Calu3 (cell line): ENCODE measurements around the gene CLDN16. TPM values are rescaled to one million over a fixed set of nuclear protein-coding genes. Genes with fewer than 3 reads are reported as not detected.

Experiments used
- BruUV-seq: library from RNA; stranded (reverse); fragments of 400-500 nt; replicated peaks from 2 replicates; lab custom pipeline; 2021; lab: Mats Ljungman, UMichigan
- CTCF ChIA-PET: fragments of 300-600 bp; sonication (Branson Sonifier 250); formaldehyde crosslinking; loops from one replicate; lab custom pipeline; 2022; ENCODE audit warnings: antibody characterized with exemption; lab: Charles Lee
- DNase-seq: peaks from one replicate; pipeline ENCODE4 v3.0.0; 2022
- H3K27ac Mint-ChIP-seq: one replicate; pipeline ENCODE4 v1.8.0; 2022; ENCODE audit warnings: mixed read lengths; ENCODE audit not compliant: unreplicated experiment
- H3K27me3 Mint-ChIP-seq: one replicate; pipeline ENCODE4 v1.8.0; 2022; ENCODE audit warnings: mixed read lengths; ENCODE audit not compliant: unreplicated experiment
- H3K36me3 Mint-ChIP-seq: one replicate; pipeline ENCODE4 v1.8.0; 2022; ENCODE audit warnings: mild to moderate bottlenecking, moderate library complexity, mixed read lengths; ENCODE audit not compliant: insufficient read depth, unreplicated experiment
- H3K4me1 Mint-ChIP-seq: one replicate; pipeline ENCODE4 v1.8.0; 2022; ENCODE audit warnings: mild to moderate bottlenecking, low read depth, mixed read lengths; ENCODE audit not compliant: unreplicated experiment
- H3K4me3 Mint-ChIP-seq: one replicate; pipeline ENCODE4 v1.8.0; 2022; ENCODE audit warnings: mild to moderate bottlenecking, low read depth, moderate library complexity, mixed read lengths; ENCODE audit not compliant: unreplicated experiment
- H3K9me3 Mint-ChIP-seq: one replicate; pipeline ENCODE4 v1.8.0; 2022; ENCODE audit warnings: low read depth, mixed read lengths; ENCODE audit not compliant: unreplicated experiment
- intact Hi-C: fragments of 100-400 bp; cut with micrococcal nuclease; formaldehyde crosslinking; loops from one replicate; pipeline ENCODE4 v1.10.0; 2022; ENCODE audit not compliant: unreplicated experiment
- total RNA-seq: library from RNA; stranded (reverse); gene quantifications from 2 replicates; pipeline ENCODE4 v1.2.3, GENCODE V29; 2022
- TF ChIP-seq, protein P1 (sequence below): fragments of 200-600 bp; IDR thresholded peaks from one replicate; pipeline ENCODE4 v1.8.0; 2022; ENCODE audit warnings: antibody characterized with exemption; ENCODE audit not compliant: unreplicated experiment

CLDN16 gene
- total RNA-seq, 1 experiment from 2014 or later = 2.9 TPM

DNA sequence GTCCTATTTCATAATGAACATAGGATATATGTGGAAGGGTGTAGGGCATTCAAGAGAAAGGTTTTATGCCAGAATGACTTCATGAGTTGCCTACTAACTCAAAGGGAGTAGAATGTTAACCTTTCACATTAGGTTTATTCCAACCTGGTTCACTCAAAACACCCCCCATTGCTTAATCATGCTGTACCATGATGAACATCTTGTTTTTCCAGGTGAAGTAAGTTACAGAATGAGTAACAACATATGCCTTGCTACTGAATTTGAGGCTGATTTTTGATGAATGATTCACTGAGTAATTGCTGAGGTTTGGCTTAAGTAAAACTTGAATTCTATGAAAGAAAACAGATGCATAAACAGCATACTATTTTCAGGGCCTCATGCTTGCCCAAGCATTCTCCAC lies 5.9 kb upstream of the CLDN16 start:
- H3K27ac Mint-ChIP-seq = peak overlapping the region; percentile 45
- CTCF ChIA-PET = no interaction called here
- no peaks in the 10 kb centered on the region for H3K27me3 Mint-ChIP-seq
- intact Hi-C loops = no loop called here
- H3K4me1 Mint-ChIP-seq = peaks cover 74% of the 10 kb centered on the region
- no peak for DNase-seq
- H3K4me3 Mint-ChIP-seq = no peak overlapping the region
- BruUV-seq = no TSS peak
- peaks cover 2% of the 10 kb centered on the region for H3K9me3 Mint-ChIP-seq
- TF ChIP-seq, protein P1, sequence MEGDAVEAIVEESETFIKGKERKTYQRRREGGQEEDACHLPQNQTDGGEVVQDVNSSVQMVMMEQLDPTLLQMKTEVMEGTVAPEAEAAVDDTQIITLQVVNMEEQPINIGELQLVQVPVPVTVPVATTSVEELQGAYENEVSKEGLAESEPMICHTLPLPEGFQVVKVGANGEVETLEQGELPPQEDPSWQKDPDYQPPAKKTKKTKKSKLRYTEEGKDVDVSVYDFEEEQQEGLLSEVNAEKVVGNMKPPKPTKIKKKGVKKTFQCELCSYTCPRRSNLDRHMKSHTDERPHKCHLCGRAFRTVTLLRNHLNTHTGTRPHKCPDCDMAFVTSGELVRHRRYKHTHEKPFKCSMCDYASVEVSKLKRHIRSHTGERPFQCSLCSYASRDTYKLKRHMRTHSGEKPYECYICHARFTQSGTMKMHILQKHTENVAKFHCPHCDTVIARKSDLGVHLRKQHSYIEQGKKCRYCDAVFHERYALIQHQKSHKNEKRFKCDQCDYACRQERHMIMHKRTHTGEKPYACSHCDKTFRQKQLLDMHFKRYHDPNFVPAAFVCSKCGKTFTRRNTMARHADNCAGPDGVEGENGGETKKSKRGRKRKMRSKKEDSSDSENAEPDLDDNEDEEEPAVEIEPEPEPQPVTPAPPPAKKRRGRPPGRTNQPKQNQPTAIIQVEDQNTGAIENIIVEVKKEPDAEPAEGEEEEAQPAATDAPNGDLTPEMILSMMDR = no peak
- peaks cover 12% of the 10 kb centered on the region for H3K36me3 Mint-ChIP-seq

DNA sequence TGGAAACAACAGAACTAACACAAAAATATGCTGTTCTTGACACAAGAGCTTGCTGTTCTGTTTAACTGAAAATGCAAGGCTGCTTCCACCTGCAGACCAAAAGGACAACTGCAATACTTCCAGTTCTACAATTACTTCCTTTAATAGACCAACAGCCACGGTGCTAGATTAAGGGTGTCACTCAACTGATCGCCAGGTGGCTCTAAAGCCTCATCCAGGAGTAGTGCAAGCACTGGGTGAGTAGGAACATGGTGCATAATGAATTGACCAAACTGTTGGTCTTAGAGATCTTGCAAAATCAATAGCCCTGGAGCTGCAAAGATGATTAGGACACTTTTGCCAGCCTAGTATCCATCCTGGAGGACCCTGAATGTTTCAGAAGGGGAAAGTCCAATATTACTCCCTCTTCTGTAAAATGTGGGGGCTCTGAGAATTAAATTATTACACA lies 3.6 kb upstream of the CLDN16 start:
- H3K4me3 Mint-ChIP-seq = no peak overlapping the region
- CTCF ChIA-PET = interaction anchor here (0.6 to 3.0 kb wide), 41 partner anchors 9 to 423 kb away, joined by 3 to 71 read pairs (median 4); partner anchors contain the start of genes CLDN1, IL1RAP and P3H2
- H3K4me1 Mint-ChIP-seq = peaks cover 64% of the 10 kb centered on the region
- H3K27me3 Mint-ChIP-seq = no peaks in the 10 kb centered on the region
- TF ChIP-seq, protein P1 = peak; percentile 91
- BruUV-seq = no TSS peak
- H3K27ac Mint-ChIP-seq = peak overlapping the region; percentile 34
- H3K36me3 Mint-ChIP-seq = peaks cover 13% of the 10 kb centered on the region
- peak; percentile 89 for DNase-seq
- peaks cover 2% of the 10 kb centered on the region for H3K9me3 Mint-ChIP-seq
- intact Hi-C loops = loop anchor here (1.0 to 2.0 kb wide), 11 partner anchors 40 to 667 kb away; no protein-coding TSS in a partner anchor

DNA sequence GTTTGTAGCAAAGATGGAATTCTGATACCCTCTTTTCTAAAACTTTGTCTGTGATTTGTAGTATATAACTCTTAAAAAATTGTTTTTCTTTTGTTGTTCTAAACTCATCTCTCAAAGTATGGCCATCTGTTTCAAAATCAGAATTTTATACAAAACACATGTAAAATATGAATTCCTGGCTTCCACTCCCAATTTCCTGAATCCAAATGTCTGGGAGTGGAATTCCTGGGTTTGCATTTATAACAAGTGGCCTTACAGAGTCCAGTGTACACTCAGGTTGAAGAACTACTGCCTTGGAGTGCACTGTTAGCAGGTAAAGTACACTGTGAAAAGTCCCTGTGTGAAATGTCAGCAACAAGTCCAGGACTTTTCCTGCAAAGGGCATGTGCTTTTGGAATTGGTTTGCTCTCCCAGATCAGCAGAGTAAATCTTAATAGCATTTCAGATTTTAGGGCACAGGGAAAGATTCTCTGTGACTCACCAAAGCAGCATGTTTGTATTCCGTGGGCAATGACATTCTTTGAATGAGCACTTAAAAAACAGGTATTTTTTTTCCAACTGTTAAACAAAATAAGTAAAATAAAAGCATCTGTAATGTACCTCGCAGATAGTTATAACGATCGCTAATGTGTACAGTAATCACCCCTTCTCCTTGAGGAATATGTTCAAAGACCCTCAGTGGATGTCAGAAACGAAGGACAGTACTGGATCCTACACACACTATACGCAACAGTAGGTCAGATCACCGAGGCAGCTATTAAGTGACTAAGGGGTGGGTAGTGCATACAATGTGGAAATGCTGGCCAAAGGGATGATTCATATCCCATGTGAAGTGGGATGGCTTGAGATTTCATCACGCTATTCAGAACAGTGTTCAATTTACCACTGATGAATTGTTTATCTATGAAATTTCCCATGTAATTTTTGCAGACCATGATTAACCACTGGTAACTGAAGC lies 2.0 kb upstream of the CLDN16 start:
- BruUV-seq = TSS peak; percentile 98
- Mint-ChIP-seq H3K27me3 (no peaks in the 10 kb centered on the region), H3K36me3 (peaks cover 13% of the 10 kb centered on the region), H3K4me1 (peaks cover 54% of the 10 kb centered on the region), H3K27ac (peak overlapping the region; percentile 98), H3K9me3 (no peaks in the 10 kb centered on the region), H3K4me3 (peak overlapping the region; percentile 61)
- TF ChIP-seq, protein P1 = no peak
- intact Hi-C loops = loop anchor here (2.0 kb wide), 3 partner anchors 131 to 369 kb away; no protein-coding TSS in a partner anchor
- CTCF ChIA-PET = interaction anchor here (0.5 to 2.0 kb wide), 16 partner anchors 10 to 556 kb away, joined by 3 to 11 read pairs (median 4); partner anchors contain the start of genes CLDN1 and IL1RAP
- peak; percentile 76 for DNase-seq

DNA sequence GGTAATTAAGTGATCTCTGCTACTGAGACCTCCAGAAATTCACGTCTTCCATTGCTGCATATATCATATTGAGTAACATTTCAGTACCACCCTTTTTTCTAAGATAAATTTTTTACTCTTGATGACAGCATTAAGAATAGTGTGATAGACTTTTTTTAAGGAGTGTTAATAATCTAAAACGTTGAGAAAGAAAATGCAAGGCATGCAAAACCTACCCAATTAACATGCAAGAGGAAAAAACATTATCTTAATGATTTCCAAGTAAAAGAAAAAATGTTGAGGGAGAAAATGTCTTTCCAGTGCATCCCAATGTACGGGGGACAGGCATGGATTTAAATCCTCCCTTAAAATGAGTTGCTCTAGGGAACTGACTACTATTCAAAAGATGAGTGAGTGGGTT lies 740 bp downstream of the CLDN16 start:
- H3K4me3 Mint-ChIP-seq = no peak overlapping the region
- H3K27me3 Mint-ChIP-seq = no peaks in the 10 kb centered on the region
- CTCF ChIA-PET = no interaction called here
- peaks cover 13% of the 10 kb centered on the region for H3K36me3 Mint-ChIP-seq
- no peaks in the 10 kb centered on the region for H3K9me3 Mint-ChIP-seq
- H3K4me1 Mint-ChIP-seq = peaks cover 28% of the 10 kb centered on the region
- no peak for DNase-seq
- H3K27ac Mint-ChIP-seq = peak overlapping the region; percentile 51
- TF ChIP-seq, protein P1 = no peak
- BruUV-seq = no TSS peak
- intact Hi-C loops = no loop called here
